ENCODE results near the gene TACR1. TPM values are rescaled to one million over a fixed set of nuclear protein-coding genes. Genes with fewer than 3 reads are reported as not detected.

Gene TACR1
- total and polyA plus RNA-seq, 2 of the 13 experiments (the other 11 are each of a cell fraction or from before 2014, with no cell fraction given): not detected

GRCh38 chr2:75238670-75239330 lies 39.5 kb upstream of the TACR1 start:
- CTCF ChIA-PET (ENCODE audit: low intra/inter-chr PET ratio, low total read pairs): no interaction called here
- Histone ChIP-seq H3K4me2 (ENCODE audit: low read depth, low read length) (no peak overlapping the region), H3K4me1 (ENCODE audit: insufficient read depth, low read length) (no peaks in the 10 kb centered on the region), H3K27ac (ENCODE audit: extremely low read length, insufficient read depth, low read length) (no peak overlapping the region), H3K36me3 (replicated peaks in 1 of 2; ENCODE audit: control insufficient read depth in 1 of 2, insufficient read depth in 2 of 2, low read length in 2 of 2) (no peaks in the 10 kb centered on the region), H3K79me2 (ENCODE audit: insufficient read depth, low read length) (no peaks in the 10 kb centered on the region), H3K9me3 (ENCODE audit: low read length) (peaks cover 23% of the 10 kb centered on the region), H3K27me3 (ENCODE audit: control insufficient read depth in 1 of 2, insufficient read depth in 2 of 2, low read length in 2 of 2) (no peaks in the 10 kb centered on the region; a peak in 1 of 5 replicates), H3K4me3 (replicated peaks in 1 of 3; ENCODE audit: insufficient read depth in 1 of 3, low read depth in 2 of 3, low read length in 3 of 3) (no peak overlapping the region), H3K9ac (ENCODE audit: insufficient read depth, low read depth, low read length) (no peak overlapping the region), H4K20me1 (ENCODE audit: insufficient read depth, low read length) (no peaks in the 10 kb centered on the region), H2AFZ (ENCODE audit: low read length) (no peak overlapping the region)
- in situ Hi-C loops (cut with HindIII; ENCODE audit: extremely low pct_ligation_motif_present, low pct_unique_long_range_greater_than_20kb): loop anchor here (10.0 kb wide), 1 partner anchor 184 kb away; no protein-coding TSS in a partner anchor
- intact Hi-C loops (cut with micrococcal nuclease; ENCODE audit: unreplicated experiment): no loop called here
- ATAC-seq (no peak), DNase-seq (ENCODE audit: low spot score) (no peak), FAIRE-seq (no peak)
- 40% methylated on average over 6 of the region's 6 CpGs for WGBS (ENCODE audit: low lambda C conversion rate)
- TF ChIP-seq ZBTB44 (CRISPR knock-in tag; IDR thresholded peaks at IDR 0.05): no peak
- TF ChIP-seq KDM6A (CRISPR knock-in tag; IDR thresholded peaks at IDR 0.05; ENCODE audit: low read depth): no peak
- no peak for TF ChIP-seq ZNF251 (CRISPR knock-in tag; IDR thresholded peaks at IDR 0.05)
- peak; percentile 46; the same call in 1 of the 2 replicates for TF ChIP-seq NFE2L2 (IDR thresholded peaks at IDR 0.05; ENCODE audit: low read length)
- no peak for TF ChIP-seq ZNF772 (CRISPR knock-in tag; IDR thresholded peaks at IDR 0.05)
- TF ChIP-seq CEBPB (IDR thresholded peaks at IDR 0.05; ENCODE audit: borderline replicate concordance, low read depth, low read length): peak; percentile 15; the same call in 1 of the 2 replicates
- TF ChIP-seq ZFYVE20 (CRISPR knock-in tag; IDR thresholded peaks at IDR 0.05; ENCODE audit: borderline replicate concordance, low read depth): no peak
- TF ChIP-seq MIER3 (CRISPR knock-in tag; IDR thresholded peaks at IDR 0.05; ENCODE audit: borderline replicate concordance): no peak
- TF ChIP-seq HINFP (CRISPR knock-in tag; IDR thresholded peaks at IDR 0.05; ENCODE audit: low read depth): no peak
- TF ChIP-seq ZNF543 (CRISPR knock-in tag; IDR thresholded peaks at IDR 0.05): no peak
- no peak for TF ChIP-seq ZNF839 (CRISPR knock-in tag; IDR thresholded peaks at IDR 0.05; ENCODE audit: borderline replicate concordance)
- TF ChIP-seq SMAD3 (CRISPR knock-in tag; IDR thresholded peaks at IDR 0.05): no peak
- TF ChIP-seq ZNF101 (CRISPR knock-in tag; IDR thresholded peaks at IDR 0.05; ENCODE audit: borderline replicate concordance, low read depth): no peak
- TF ChIP-seq ISX (CRISPR knock-in tag; conservative IDR thresholded peaks at IDR 0.05): no peak
- POLR2A ChIA-PET: no interaction called here
- BruUV-seq (replicated peaks): no TSS peak
